GM21381 (cell line): ENCODE results near the gene RTP3.
A peak's percentile ranks its signal among the peaks of the same experiment; 100 is the strongest.

Experiments used
- ATAC-seq: cut with Tn5 transposase; IDR thresholded peaks from one replicate; pipeline ENCODE4 v1.9.1; 2021; ENCODE audit warnings: mild to moderate bottlenecking, moderate library complexity; ENCODE audit not compliant: unreplicated experiment

The RTP3 gene

GRCh38 chr3:46468753-46469600 lies 28.8 kb upstream of the RTP3 start:
- no peak for ATAC-seq

- ATAC-seq, result no peak
Observed at GRCh38 chr3:46469680-46470357, 28.0 kb upstream of the RTP3 start.

GRCh38 chr3:46470831-46471230 lies 26.9 kb upstream of the RTP3 start:
- no peak for ATAC-seq

- ATAC-seq, result no peak
Observed at GRCh38 chr3:46471371-46471914, 26.3 kb upstream of the RTP3 start.

- no peak for ATAC-seq
Observed at GRCh38 chr3:46472736-46473135, 25.0 kb upstream of the RTP3 start.

GRCh38 chr3:46477145-46477544 lies 20.6 kb upstream of the RTP3 start:
- no peak for ATAC-seq

GRCh38 chr3:46477756-46478155 lies 20.0 kb upstream of the RTP3 start:
- no peak for ATAC-seq

GRCh38 chr3:46478341-46478740 lies 19.4 kb upstream of the RTP3 start:
- ATAC-seq, result no peak

- ATAC-seq, result no peak
Observed at GRCh38 chr3:46479021-46479420, 18.8 kb upstream of the RTP3 start.

GRCh38 chr3:46479696-46480095 lies 18.1 kb upstream of the RTP3 start:
- ATAC-seq, result no peak

- no peak for ATAC-seq
Observed at GRCh38 chr3:46480491-46481195, 17.1 kb upstream of the RTP3 start.

- ATAC-seq, result no peak
Observed at GRCh38 chr3:46481636-46482035, 16.1 kb upstream of the RTP3 start.

GRCh38 chr3:46482632-46483350 lies 15.0 kb upstream of the RTP3 start:
- no peak for ATAC-seq

GRCh38 chr3:46483825-46484224 lies 14.0 kb upstream of the RTP3 start:
- no peak for ATAC-seq

GRCh38 chr3:46484388-46484787 lies 13.4 kb upstream of the RTP3 start:
- no peak for ATAC-seq

GRCh38 chr3:46484911-46485778 lies 12.6 kb upstream of the RTP3 start:
- no peak for ATAC-seq

GRCh38 chr3:46485779-46486175 lies 12.0 kb upstream of the RTP3 start:
- no peak for ATAC-seq

GRCh38 chr3:46488735-46489361 lies 8.9 kb upstream of the RTP3 start:
- ATAC-seq, result peak; percentile 94

- ATAC-seq, result no peak
Observed at GRCh38 chr3:46489381-46489780, 8.4 kb upstream of the RTP3 start.
